ENCODE measurements around the gene CCDC121. TPM values are rescaled to one million over a fixed set of nuclear protein-coding genes. Genes with fewer than 3 reads are reported as not detected.

Gene CCDC121
- total RNA-seq, 1 donor from 2014 or later: 4.2 TPM

DNA sequence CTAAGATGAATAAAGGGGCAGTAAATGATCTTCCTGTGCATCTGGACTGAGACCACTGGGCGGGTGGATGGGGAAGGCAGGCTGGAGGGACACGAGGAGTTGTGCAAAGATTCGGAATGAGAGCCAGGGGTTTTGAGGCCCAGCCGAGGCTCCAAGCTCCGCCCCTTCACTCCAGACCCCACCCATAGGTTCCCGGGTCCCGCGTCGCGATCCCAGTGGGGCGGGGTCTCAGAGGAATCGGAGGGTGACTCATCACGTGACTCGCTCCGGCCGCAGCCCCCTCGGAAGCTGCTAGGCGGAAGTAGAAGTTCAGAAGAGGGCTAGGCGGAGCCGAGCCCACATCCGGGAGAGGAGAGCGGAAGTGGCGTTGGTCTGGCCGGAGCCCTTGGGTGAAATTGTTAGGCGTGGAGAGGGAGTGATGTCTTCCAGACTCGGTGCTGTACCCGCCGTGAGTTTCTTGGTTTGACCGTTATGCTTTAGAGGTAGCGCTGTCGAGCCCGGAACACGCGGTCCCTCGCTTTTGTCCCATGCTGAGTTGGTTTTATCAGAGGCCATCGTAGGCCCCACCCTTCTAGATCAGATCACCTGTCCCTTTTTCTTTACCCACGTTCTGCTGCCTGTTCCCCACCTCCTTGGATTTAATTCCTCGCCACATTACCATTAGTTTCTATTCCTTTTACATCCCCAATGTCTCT, 46.0 kb downstream of the CCDC121 start, which contains the start of gene ZNF512:
Gene ZNF512 (plus strand): TSS at position 348 of the 695 bp plus-strand sequence. CDS start 71 bp downstream, at position 419.
- no peak for TF ChIP-seq CTCF (IDR thresholded peaks at IDR 0.05)
- Histone ChIP-seq H3K27me3 (no peaks in the 10 kb centered on the region), H3K4me3 (peak within 1 kb of the TSS; percentile 81), H3K9me3 (no peaks in the 10 kb centered on the region), H3K36me3 (no peaks in the 10 kb centered on the region), H3K27ac (peak within 1 kb of the TSS; percentile 77), H3K4me1 (peaks cover 15% of the 10 kb centered on the region)
- peak; percentile 98 for ATAC-seq
- intact Hi-C loops (cut with DNase I): no loop called here
- DNase-seq: peak; percentile 95

GRCh38 chr2:27582129-27582694, 46.6 kb downstream of the CCDC121 start:
- H3K9me3 ChIP-seq: peaks cover 2% of the 10 kb centered on the region
- intact Hi-C loops (cut with DNase I): no loop called here
- no peak for DNase-seq
- ATAC-seq: no peak
- peak overlapping the region; percentile 77 for H3K27ac ChIP-seq
- no peak for TF ChIP-seq CTCF (IDR thresholded peaks at IDR 0.05)
- H3K4me3 ChIP-seq: peak overlapping the region; percentile 81
- H3K36me3 ChIP-seq: no peaks in the 10 kb centered on the region
- H3K4me1 ChIP-seq: peaks cover 15% of the 10 kb centered on the region
- H3K27me3 ChIP-seq: no peaks in the 10 kb centered on the region

DNA sequence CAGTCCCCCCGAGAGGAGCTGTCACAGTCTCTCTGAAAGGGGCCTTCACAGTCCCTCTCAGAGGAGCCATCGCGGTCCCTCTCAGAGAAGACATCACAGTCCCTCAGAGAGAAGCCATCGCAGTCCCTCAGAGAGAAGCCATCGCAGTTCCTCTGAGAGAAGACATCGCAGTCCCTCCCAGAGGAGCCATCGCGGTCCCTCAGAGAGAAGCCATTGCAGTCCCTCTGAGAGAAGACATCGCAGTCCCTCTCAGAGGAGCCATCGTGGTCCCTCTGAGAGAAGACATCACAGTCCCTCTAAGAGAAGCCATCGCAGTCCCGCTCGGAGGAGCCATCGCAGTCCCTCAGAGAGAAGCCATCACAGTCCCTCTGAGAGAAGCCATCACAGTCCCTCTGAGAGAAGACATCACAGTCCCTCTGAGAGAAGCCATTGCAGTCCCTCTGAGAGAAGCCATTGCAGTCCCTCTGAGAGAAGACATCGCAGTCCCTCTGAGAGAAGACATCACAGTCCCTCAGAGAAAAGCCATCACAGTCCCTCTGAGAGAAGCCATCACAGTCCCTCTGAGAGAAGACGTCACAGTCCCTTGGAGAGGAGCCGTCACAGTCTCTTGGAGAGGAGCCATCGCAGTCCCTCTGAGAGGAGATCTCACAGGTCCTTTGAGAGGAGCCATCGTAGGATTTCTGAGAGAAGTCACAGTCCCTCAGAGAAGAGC, 47.2 kb downstream of the CCDC121 start:
- intact Hi-C loops (cut with DNase I): no loop called here
- H3K27ac ChIP-seq: no peak overlapping the region
- no peak for DNase-seq

More for the DNA sequence above, 47.2 kb downstream of the CCDC121 start:
- ATAC-seq: no peak
- Histone ChIP-seq H3K4me1 (peaks cover 15% of the 10 kb centered on the region), H3K27me3 (no peaks in the 10 kb centered on the region), H3K9me3 (peaks cover 3% of the 10 kb centered on the region), H3K4me3 (no peak overlapping the region), H3K36me3 (no peaks in the 10 kb centered on the region)
- TF ChIP-seq CTCF (IDR thresholded peaks at IDR 0.05): no peak

Other genes with a start within 250 kb of the CCDC121 start
- gene ZNF513, start 248.3 kb downstream of the CCDC121 start, total RNA-seq: 14.2 TPM
- gene PPM1G, start 219.4 kb downstream of the CCDC121 start, total RNA-seq: 51.8 TPM
- gene NRBP1, start 200.4 kb downstream of the CCDC121 start, total RNA-seq: 75.8 TPM
- 22.5 TPM for gene KRTCAP3, start 186.6 kb downstream of the CCDC121 start, total RNA-seq
- gene IFT172, start 139.3 kb downstream of the CCDC121 start, total RNA-seq: 19.2 TPM
- 2.0 TPM for gene FNDC4, start 133.8 kb downstream of the CCDC121 start, total RNA-seq
- not detected for gene GCKR, start 132.2 kb downstream of the CCDC121 start, total RNA-seq
- gene ZNF512, start 46.0 kb downstream of the CCDC121 start, total RNA-seq: 30.8 TPM
- 23.4 TPM for gene GPN1, start within 50 bp of the CCDC121 start, total RNA-seq
- 30.5 TPM for gene SUPT7L, start 34.6 kb upstream of the CCDC121 start, total RNA-seq
- gene SLC4A1AP, start 34.9 kb upstream of the CCDC121 start, total RNA-seq: 18.7 TPM
- gene MRPL33, start 142.7 kb upstream of the CCDC121 start, total RNA-seq: 79.4 TPM

Measured in upper lobe of right lung (tissue), 1 donor.